Esophagus mucosa (tissue), 1 donor: ENCODE results near the gene SLC25A25. TPM values are rescaled to one million over a fixed set of nuclear protein-coding genes. Genes with fewer than 3 reads are reported as not detected.
A peak's percentile ranks its signal among the peaks of the same experiment; 100 is the strongest.

Source experiments
- ATAC-seq: fragments of 200-7000 bp; cut with Tn5 transposase; one replicate; pipeline ENCODE4 v1.9.1; 2020
- total RNA-seq: library from RNA; stranded (reverse); gene quantifications from one replicate; pipeline ENCODE4 v1.2.4, GENCODE V29; 2023
- donor health status: DM: yes; HTN: yes; CAD: no.

Gene SLC25A25
- total RNA-seq, 1 donor from 2014 or later = 15.2 TPM

DNA sequence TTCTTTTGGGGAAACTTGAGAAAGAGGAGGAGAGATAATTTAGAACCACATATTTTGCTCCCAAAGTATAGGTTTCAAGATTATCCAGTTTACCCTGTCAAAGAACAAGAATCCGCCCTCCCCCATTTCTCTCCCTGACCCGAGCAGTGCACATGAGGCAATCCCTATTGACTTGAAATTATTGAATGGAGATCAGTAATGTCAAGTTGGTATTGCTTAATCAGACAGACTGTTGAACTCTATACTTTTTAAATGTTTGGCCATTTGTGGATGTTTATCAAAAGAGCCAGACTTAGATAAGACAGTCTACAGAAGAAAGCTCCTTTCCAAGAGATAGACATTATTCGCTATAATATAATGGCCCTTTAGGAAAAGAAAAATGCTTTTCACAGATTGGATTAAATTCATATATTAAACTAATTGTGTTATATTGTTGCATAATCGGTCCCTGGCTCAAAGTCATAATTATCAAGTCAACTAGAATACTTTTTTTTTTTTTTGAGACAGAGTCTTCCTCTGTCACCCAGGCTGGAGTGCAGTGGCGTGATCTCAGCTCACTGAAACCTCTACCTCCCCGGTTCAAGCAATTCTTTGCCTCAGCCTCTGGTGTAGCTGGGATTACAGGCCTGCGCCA lies 5.3 kb downstream of the SLC25A25 start:
- ATAC-seq = no peak

DNA sequence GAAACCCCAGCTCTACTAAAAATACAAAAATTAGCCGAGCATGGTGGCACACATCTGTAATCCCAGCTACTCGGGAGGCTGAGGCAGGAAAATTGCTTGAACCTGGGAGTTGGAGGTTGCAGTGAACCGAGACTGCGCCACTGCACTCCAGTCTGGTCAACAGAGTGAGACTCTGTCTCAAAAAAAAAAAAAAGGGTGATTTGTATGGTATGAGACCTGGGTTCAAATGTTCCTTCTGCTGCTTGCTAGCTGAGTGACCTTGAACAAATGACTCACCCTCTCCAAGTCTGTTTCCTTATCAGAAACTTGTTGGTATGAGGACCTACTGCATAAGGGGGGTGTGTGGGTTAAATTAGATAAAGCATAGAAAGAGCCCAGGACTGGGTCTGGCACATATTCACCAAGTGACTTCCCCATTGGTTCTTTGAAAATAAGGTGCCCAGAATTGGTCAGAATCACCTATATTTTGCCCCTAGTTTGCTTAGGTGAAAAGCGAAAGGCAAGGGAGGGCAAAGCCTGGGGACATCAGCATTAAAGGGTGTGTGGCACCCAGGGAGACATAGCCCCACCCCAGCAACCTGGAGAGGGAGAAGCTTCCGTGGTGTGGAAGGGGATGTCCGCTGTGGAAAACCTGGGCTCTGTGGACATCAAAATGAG lies 9.9 kb downstream of the SLC25A25 start:
- ATAC-seq = no peak

GRCh38 chr9:128078504-128079434 lies 10.7 kb downstream of the SLC25A25 start:
- peak; percentile 78 for ATAC-seq

GRCh38 chr9:128080206-128080605 lies 12.2 kb downstream of the SLC25A25 start:
- ATAC-seq = no peak

- no peak for ATAC-seq
These were observed 13.0 kb downstream of the SLC25A25 start for GRCh38 chr9:128081056-128081455.

DNA sequence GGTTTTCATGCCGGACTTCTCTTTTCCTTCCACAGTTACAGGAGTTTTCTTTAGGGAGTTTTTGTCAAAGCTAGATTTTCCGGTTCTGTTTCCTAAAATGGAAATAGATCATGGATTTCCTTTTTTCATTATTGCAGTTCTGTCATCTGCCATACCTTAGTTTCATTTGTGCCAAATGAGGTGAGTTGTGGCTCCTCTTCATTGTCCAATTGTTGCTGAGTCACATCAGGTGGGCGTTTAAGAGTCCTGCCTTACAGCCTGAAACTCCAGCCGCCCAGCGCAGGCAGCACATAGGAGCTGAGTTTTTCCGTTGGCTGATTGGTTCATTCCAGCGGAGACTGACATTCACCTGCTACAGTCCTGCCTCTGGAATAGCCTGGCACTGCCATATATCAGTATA lies 14.1 kb downstream of the SLC25A25 start:
- peak; percentile 80 for ATAC-seq

GRCh38 chr9:128084746-128085145 lies 16.7 kb downstream of the SLC25A25 start:
- no peak for ATAC-seq

DNA sequence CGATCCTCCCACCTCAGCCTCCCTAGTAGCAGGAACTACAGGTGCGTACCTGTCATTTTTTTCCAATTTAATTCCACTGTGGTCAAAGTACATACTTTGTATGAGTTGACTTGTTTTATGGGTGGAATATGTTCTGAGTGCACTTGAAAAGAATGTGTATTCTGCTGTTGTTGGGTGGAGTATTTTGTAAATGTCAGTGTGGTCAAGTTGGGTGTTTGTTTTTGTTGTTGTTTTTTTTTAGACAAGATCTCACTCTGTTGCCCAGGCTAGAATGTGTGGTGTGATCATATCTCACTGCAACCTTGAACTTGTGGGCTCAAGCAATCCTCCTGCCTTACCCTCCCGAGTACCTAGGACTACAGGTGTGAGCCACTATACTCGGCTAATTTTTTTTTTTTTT lies 17.9 kb downstream of the SLC25A25 start:
- no peak for ATAC-seq

- no peak for ATAC-seq
These were observed 19.2 kb downstream of the SLC25A25 start for GRCh38 chr9:128087262-128087661.

DNA sequence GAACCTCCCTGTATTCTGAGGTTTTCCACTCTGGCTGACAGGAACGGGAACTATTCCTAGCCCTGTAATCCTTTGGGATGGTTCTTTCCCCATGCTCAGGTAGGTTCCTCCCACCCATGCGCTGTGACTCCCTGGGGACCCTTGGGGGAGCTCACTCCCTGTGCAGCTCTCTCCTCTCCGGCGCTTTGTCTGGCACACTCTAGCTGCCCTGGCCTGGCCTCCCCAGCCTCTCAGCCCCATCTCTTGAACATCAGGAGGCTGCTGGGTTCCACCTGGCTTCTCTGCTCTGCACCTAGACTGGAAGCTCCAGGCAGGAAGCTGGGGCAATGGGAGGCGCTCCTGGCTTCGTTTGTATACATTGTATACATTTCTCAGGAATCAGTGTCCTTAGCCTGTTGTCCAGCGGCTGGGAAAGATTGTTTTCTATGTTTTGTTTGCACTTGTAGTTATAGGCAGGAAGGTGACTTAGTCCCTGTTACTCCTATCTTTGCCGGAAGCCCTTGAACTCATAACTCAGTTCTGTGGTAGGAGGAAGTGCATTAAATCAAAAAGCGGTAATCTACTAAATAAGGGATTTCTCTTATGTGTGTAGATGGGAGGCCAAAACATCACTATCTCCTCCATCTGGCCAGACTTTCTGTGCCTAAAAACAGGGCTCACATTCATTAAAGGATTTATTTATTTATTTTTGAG lies 20.4 kb downstream of the SLC25A25 start:
- peak; percentile 14 for ATAC-seq

GRCh38 chr9:128089299-128089698 lies 21.3 kb downstream of the SLC25A25 start:
- no peak for ATAC-seq

GRCh38 chr9:128091144-128091543 lies 23.1 kb downstream of the SLC25A25 start:
- no peak for ATAC-seq

DNA sequence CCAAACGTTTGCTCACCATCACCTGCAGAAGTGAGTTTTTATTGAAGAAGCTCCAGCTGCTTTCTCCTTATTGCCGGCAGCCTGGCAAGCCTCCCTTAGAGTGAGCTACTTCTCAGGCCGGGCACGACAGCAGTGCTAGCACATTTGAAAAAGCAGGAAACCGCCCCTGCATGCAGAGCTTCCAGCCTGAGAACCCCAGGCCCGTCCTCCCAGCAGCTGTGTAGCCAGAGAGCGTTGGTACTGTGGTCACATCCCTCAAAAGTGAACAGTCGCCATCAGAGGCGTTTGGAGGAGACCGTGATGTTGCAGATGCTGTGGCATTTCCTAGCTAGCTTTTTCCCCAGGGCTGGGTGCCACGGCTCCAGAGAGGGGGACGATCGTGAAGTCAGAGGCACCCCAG lies 23.5 kb downstream of the SLC25A25 start:
- no peak for ATAC-seq

- ATAC-seq = no peak
These were observed 24.4 kb downstream of the SLC25A25 start for GRCh38 chr9:128092199-128092977.

GRCh38 chr9:128093011-128093410 lies 25.0 kb downstream of the SLC25A25 start:
- no peak for ATAC-seq

DNA sequence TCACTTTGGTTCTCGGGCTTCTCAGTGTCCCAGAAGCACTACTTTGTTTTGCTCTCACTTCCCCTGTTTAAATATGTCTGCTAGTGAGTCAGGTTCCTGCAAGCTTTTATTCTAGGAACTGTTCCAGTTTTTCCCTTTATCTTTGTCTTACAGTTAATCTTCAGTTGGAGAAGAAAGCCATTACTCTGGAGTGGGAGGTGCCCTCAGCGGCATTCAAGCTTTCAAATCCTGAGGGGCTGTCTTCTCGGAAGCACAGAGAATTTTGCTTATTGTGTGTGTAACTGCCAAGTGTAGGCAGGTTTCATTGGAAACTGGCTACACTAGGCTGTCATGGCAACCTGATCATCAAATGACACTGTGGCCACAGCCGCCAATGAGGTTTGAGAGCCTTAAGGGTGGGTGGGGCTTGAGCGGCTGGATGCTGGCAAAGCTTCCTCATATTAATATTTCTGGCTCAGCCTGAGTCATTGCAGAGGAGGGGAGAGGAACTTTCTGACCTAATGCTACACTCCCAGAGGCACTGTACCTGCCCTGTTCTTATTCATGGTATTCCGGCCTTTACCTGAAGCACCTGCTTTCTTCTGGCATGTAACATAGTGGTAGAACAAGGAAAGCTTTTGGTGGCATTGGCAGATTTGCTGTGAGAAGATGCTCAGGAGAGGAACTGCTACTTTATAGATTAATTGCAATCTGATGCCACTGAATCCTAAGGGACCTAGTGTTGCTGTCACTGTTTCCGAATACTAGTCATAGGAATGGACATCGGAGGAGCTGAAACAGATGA lies 26.3 kb downstream of the SLC25A25 start:
- peak; percentile 85 for ATAC-seq

GRCh38 chr9:128094950-128095544 lies 27.0 kb downstream of the SLC25A25 start:
- ATAC-seq = no peak

GRCh38 chr9:128096616-128097536 lies 28.8 kb downstream of the SLC25A25 start:
- no peak for ATAC-seq

GRCh38 chr9:128097543-128098296 lies 29.7 kb downstream of the SLC25A25 start:
- no peak for ATAC-seq
